ENCODE results near the gene NCR2. TPM values are rescaled to one million over a fixed set of nuclear protein-coding genes. Genes with fewer than 3 reads are reported as not detected.

The NCR2 gene
- total RNA-seq, 1 donor from 2014 or later: not detected

- ATAC-seq: no peak
- no peaks in the 10 kb centered on the region for H3K4me1 ChIP-seq
- intact Hi-C loops (cut with DNase I): no loop called here
- H3K4me3 ChIP-seq: no peak overlapping the region
- no peak overlapping the region for H3K27ac ChIP-seq
- H3K9me3 ChIP-seq: no peaks in the 10 kb centered on the region
- DNase-seq: no peak
- TF ChIP-seq CTCF (IDR thresholded peaks at IDR 0.05): no peak
- peaks cover 42% of the 10 kb centered on the region for H3K27me3 ChIP-seq
- H3K36me3 ChIP-seq: no peaks in the 10 kb centered on the region
Measured at GRCh38 chr6:41325446-41326066, 9.9 kb upstream of the NCR2 start.

GRCh38 chr6:41326092-41326491, 9.3 kb upstream of the NCR2 start:
- peaks cover 42% of the 10 kb centered on the region for H3K27me3 ChIP-seq
- TF ChIP-seq CTCF (IDR thresholded peaks at IDR 0.05): no peak

GRCh38 chr6:41327177-41327576, 8.2 kb upstream of the NCR2 start:
- Histone ChIP-seq H3K36me3 (no peaks in the 10 kb centered on the region), H3K27ac (no peak overlapping the region), H3K4me3 (no peak overlapping the region), H3K4me1 (no peaks in the 10 kb centered on the region), H3K9me3 (no peaks in the 10 kb centered on the region), H3K27me3 (peaks cover 42% of the 10 kb centered on the region)
- ATAC-seq (no peak), DNase-seq (no peak)
- no peak for TF ChIP-seq CTCF (IDR thresholded peaks at IDR 0.05)
- intact Hi-C loops (cut with DNase I): no loop called here

More at GRCh38 chr6:41326092-41326491, 9.3 kb upstream of the NCR2 start:
- no peak for DNase-seq
- no peaks in the 10 kb centered on the region for H3K36me3 ChIP-seq
- no peaks in the 10 kb centered on the region for H3K4me1 ChIP-seq
- no peak overlapping the region for H3K4me3 ChIP-seq
- H3K27ac ChIP-seq: no peak overlapping the region
- intact Hi-C loops (cut with DNase I): no loop called here
- ATAC-seq: no peak
- H3K9me3 ChIP-seq: no peaks in the 10 kb centered on the region

- intact Hi-C loops (cut with DNase I): no loop called here
- Histone ChIP-seq H3K9me3 (no peaks in the 10 kb centered on the region), H3K4me3 (no peak overlapping the region)
Measured at GRCh38 chr6:41331401-41332150, 3.8 kb upstream of the NCR2 start.

GRCh38 chr6:41332241-41332640, 3.2 kb upstream of the NCR2 start:
- no peak for DNase-seq
- Histone ChIP-seq H3K27me3 (peaks cover 21% of the 10 kb centered on the region), H3K36me3 (no peaks in the 10 kb centered on the region), H3K9me3 (no peaks in the 10 kb centered on the region), H3K27ac (no peak overlapping the region), H3K4me3 (no peak overlapping the region), H3K4me1 (no peaks in the 10 kb centered on the region)
- no peak for ATAC-seq
- no peak for TF ChIP-seq CTCF (IDR thresholded peaks at IDR 0.05)
- intact Hi-C loops (cut with DNase I): no loop called here

More at GRCh38 chr6:41331401-41332150, 3.8 kb upstream of the NCR2 start:
- H3K36me3 ChIP-seq: no peaks in the 10 kb centered on the region
- DNase-seq: no peak
- peaks cover 28% of the 10 kb centered on the region for H3K27me3 ChIP-seq
- H3K4me1 ChIP-seq: no peaks in the 10 kb centered on the region
- no peak for ATAC-seq
- TF ChIP-seq CTCF (IDR thresholded peaks at IDR 0.05): no peak
- no peak overlapping the region for H3K27ac ChIP-seq
